Mucosa of descending colon (tissue), 3 donors: ENCODE results near the gene MYOM3. TPM values are rescaled to one million over a fixed set of nuclear protein-coding genes. Genes with fewer than 3 reads are reported as not detected.
"Not testable (repeated sequence)": the region's sequence is repeated elsewhere in the genome, so short reads cannot be mapped to it uniquely, and the experiment has no call there.

Source experiments
- ATAC-seq: fragments of 200-7000 bp; cut with Tn5 transposase; one replicate; pipeline ENCODE4 v1.9.1; 2020; ENCODE audit warnings: mild to moderate bottlenecking, moderate library complexity
- DNase-seq, 3 donors: peaks; one replicate each; pipeline ENCODE4 v3.0.0-alpha.2; 2020
- H3K36me3 ChIP-seq: fragments of 200-600 bp; one replicate; pipeline ENCODE4 v1.8.0; 2021; ENCODE audit warnings: low read depth, mild to moderate bottlenecking
- H3K4me1 ChIP-seq: fragments of 200-600 bp; one replicate; pipeline ENCODE4 v1.8.0; 2021; ENCODE audit warnings: low read depth, mild to moderate bottlenecking
- H3K4me3 ChIP-seq: fragments of 200-600 bp; one replicate; pipeline ENCODE4 v1.8.0; 2021; ENCODE audit warnings: mild to moderate bottlenecking
- H3K9me3 ChIP-seq: fragments of 200-600 bp; one replicate; pipeline ENCODE4 v1.8.0; 2021; ENCODE audit warnings: mild to moderate bottlenecking
- CTCF ChIP-seq: fragments of 200-600 bp; IDR thresholded peaks from one replicate; pipeline ENCODE4 v1.8.0; 2022; ENCODE audit warnings: antibody characterized with exemption, mild to moderate bottlenecking
- intact Hi-C, 2 donors: fragments of 100-400 bp; cut with DNase I in 1 of 2; cut with micrococcal nuclease in 1 of 2; formaldehyde crosslinking; loops; one replicate each; pipeline versions ENCODE4 v1.11.0 to v1.11.1; 2022; cut with DNase I, micrococcal nuclease
- total RNA-seq, 3 donors: library from RNA; stranded (reverse); fragmentation: NEBNext Ultra II Directional in 2 of 3; extraction: Animal tissue kit (Norgen Biotek cat#: 25700) in 2 of 3; gene quantifications; one replicate each; pipeline versions ENCODE4 v1.2.1 to v1.2.4, GENCODE V29; 2021 to 2023
- donor health status: DM: no; HTN: no; CAD: no; lungs with moderate emphysema.
- donor health status: DM: no; HTN: no; CAD: no.
- donor health status: DM: no; HTN: yes; CAD: no.

The MYOM3 gene
- total RNA-seq, 3 donors from 2014 or later, result 2.6 to 3.4 (median 2.7) TPM

GRCh38 chr1:24052220-24052619, 59.7 kb downstream of the MYOM3 start:
- no peak overlapping the region for H3K4me3 ChIP-seq
- no peaks in the 10 kb centered on the region for H3K9me3 ChIP-seq
- ATAC-seq (no peak), DNase-seq (no peak)
- no peaks in the 10 kb centered on the region for H3K36me3 ChIP-seq
- TF ChIP-seq CTCF, result no peak
- intact Hi-C loops, result no loop called here
- no peaks in the 10 kb centered on the region for H3K4me1 ChIP-seq

- DNase-seq (no peak), ATAC-seq (no peak)
- intact Hi-C loops, result no loop called here
- no peak for TF ChIP-seq CTCF
- H3K4me1 ChIP-seq, result no peaks in the 10 kb centered on the region
- H3K9me3 ChIP-seq, result no peaks in the 10 kb centered on the region
- no peaks in the 10 kb centered on the region for H3K36me3 ChIP-seq
- no peak overlapping the region for H3K4me3 ChIP-seq
Measured at GRCh38 chr1:24051206-24051945, 60.6 kb downstream of the MYOM3 start.

- intact Hi-C loops, result no loop called here
- Histone ChIP-seq H3K4me3 (no peak overlapping the region), H3K36me3 (no peaks in the 10 kb centered on the region), H3K4me1 (no peaks in the 10 kb centered on the region), H3K9me3 (no peaks in the 10 kb centered on the region)
- DNase-seq (no peak), ATAC-seq (no peak)
- TF ChIP-seq CTCF, result no peak
Measured at GRCh38 chr1:24049733-24050132, 62.2 kb downstream of the MYOM3 start.

GRCh38 chr1:24048894-24049293, 63.0 kb downstream of the MYOM3 start:
- H3K9me3 ChIP-seq, intact Hi-C loops, H3K4me1 ChIP-seq, ATAC-seq, H3K36me3 ChIP-seq, DNase-seq, H3K4me3 ChIP-seq: not testable (repeated sequence)

- no peak for TF ChIP-seq CTCF
- Histone ChIP-seq H3K4me1 (no peaks in the 10 kb centered on the region), H3K4me3 (no peak overlapping the region), H3K36me3 (no peaks in the 10 kb centered on the region), H3K9me3 (no peaks in the 10 kb centered on the region)
- no peak for ATAC-seq
- intact Hi-C loops, result no loop called here
- DNase-seq, result no peak
Measured at GRCh38 chr1:24048205-24048869, 63.6 kb downstream of the MYOM3 start.

- ATAC-seq (peak; percentile 58), DNase-seq (peak in 1 of 3 donors; percentile 26)
- Histone ChIP-seq H3K4me3 (no peak overlapping the region), H3K36me3 (no peaks in the 10 kb centered on the region), H3K9me3 (no peaks in the 10 kb centered on the region), H3K4me1 (no peaks in the 10 kb centered on the region)
- intact Hi-C loops, result no loop called here
- no peak for TF ChIP-seq CTCF
Measured at GRCh38 chr1:24047110-24047477, 64.8 kb downstream of the MYOM3 start.
